Lower lobe of right lung (tissue), 2 donors: ENCODE data around the gene TCF7L1. TPM values are rescaled to one million over a fixed set of nuclear protein-coding genes. Genes with fewer than 3 reads are reported as not detected.

Experiments used
- ATAC-seq, 2 donors: fragments of 200-7000 bp; cut with Tn5 transposase; one replicate each; pipeline ENCODE4 v1.9.1; 2020 to 2022; ENCODE audit warnings: mild to moderate bottlenecking in 2 of 2, moderate library complexity in 2 of 2
- DNase-seq: peaks from one replicate; pipeline ENCODE4 v3.0.0-alpha.2; 2020
- H3K27ac ChIP-seq: fragments of 200-600 bp; one replicate; pipeline ENCODE4 v1.8.0; 2022
- H3K27me3 ChIP-seq: fragments of 200-600 bp; one replicate; pipeline ENCODE4 v1.8.0; 2022; ENCODE audit warnings: low read depth
- H3K36me3 ChIP-seq: fragments of 200-600 bp; one replicate; pipeline ENCODE4 v1.8.0; 2022; ENCODE audit warnings: mild to moderate bottlenecking
- H3K4me1 ChIP-seq: fragments of 200-600 bp; one replicate; pipeline ENCODE4 v1.8.0; 2022
- H3K4me3 ChIP-seq: fragments of 200-600 bp; one replicate; pipeline ENCODE4 v1.8.0; 2022; ENCODE audit warnings: mild to moderate bottlenecking
- H3K9me3 ChIP-seq: fragments of 200-600 bp; one replicate; pipeline ENCODE4 v1.8.0; 2022
- intact Hi-C: fragments of 100-400 bp; cut with DNase I; formaldehyde crosslinking; loops from one replicate; pipeline ENCODE4 v1.11.0; 2022
- total RNA-seq: library from RNA; stranded (reverse); fragmentation: NEBNext Ultra II Directional; extraction: Animal tissue kit (Norgen Biotek cat#: 25700); gene quantifications from one replicate; pipeline ENCODE4 v1.2.1, GENCODE V29; 2021
- TF ChIP-seq, protein P1 (sequence below): fragments of 200-600 bp; IDR thresholded peaks from one replicate; pipeline ENCODE4 v1.8.0; 2022; ENCODE audit warnings: antibody characterized with exemption, mild to moderate bottlenecking
- donor health status: DM: no; HTN: yes; CAD: no; lungs with severe emphysema.

Gene TCF7L1
- total RNA-seq, 1 donor from 2014 or later = 17.1 TPM

- Histone ChIP-seq H3K4me3 (no peak overlapping the region), H3K4me1 (no peaks in the 10 kb centered on the region), H3K27ac (peak overlapping the region; percentile 22), H3K27me3 (no peaks in the 10 kb centered on the region), H3K36me3 (no peaks in the 10 kb centered on the region), H3K9me3 (no peaks in the 10 kb centered on the region)
- intact Hi-C loops = loop anchor here (10.0 kb wide), 1 partner anchor 227 kb away; no protein-coding TSS in a partner anchor
- no peak for DNase-seq
- TF ChIP-seq, protein P1, sequence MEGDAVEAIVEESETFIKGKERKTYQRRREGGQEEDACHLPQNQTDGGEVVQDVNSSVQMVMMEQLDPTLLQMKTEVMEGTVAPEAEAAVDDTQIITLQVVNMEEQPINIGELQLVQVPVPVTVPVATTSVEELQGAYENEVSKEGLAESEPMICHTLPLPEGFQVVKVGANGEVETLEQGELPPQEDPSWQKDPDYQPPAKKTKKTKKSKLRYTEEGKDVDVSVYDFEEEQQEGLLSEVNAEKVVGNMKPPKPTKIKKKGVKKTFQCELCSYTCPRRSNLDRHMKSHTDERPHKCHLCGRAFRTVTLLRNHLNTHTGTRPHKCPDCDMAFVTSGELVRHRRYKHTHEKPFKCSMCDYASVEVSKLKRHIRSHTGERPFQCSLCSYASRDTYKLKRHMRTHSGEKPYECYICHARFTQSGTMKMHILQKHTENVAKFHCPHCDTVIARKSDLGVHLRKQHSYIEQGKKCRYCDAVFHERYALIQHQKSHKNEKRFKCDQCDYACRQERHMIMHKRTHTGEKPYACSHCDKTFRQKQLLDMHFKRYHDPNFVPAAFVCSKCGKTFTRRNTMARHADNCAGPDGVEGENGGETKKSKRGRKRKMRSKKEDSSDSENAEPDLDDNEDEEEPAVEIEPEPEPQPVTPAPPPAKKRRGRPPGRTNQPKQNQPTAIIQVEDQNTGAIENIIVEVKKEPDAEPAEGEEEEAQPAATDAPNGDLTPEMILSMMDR = no peak
- ATAC-seq = no peak
Observed at GRCh38 chr2:85291425-85292023, 158.3 kb downstream of the TCF7L1 start.

- Histone ChIP-seq H3K27ac (no peak overlapping the region), H3K36me3 (peaks cover 33% of the 10 kb centered on the region), H3K27me3 (no peaks in the 10 kb centered on the region), H3K4me1 (no peaks in the 10 kb centered on the region), H3K4me3 (no peak overlapping the region), H3K9me3 (no peaks in the 10 kb centered on the region)
- TF ChIP-seq, protein P1 = no peak
- DNase-seq = no peak
- intact Hi-C loops = no loop called here
- no peak for ATAC-seq
Observed at GRCh38 chr2:85302121-85302520, 168.9 kb downstream of the TCF7L1 start.

DNA sequence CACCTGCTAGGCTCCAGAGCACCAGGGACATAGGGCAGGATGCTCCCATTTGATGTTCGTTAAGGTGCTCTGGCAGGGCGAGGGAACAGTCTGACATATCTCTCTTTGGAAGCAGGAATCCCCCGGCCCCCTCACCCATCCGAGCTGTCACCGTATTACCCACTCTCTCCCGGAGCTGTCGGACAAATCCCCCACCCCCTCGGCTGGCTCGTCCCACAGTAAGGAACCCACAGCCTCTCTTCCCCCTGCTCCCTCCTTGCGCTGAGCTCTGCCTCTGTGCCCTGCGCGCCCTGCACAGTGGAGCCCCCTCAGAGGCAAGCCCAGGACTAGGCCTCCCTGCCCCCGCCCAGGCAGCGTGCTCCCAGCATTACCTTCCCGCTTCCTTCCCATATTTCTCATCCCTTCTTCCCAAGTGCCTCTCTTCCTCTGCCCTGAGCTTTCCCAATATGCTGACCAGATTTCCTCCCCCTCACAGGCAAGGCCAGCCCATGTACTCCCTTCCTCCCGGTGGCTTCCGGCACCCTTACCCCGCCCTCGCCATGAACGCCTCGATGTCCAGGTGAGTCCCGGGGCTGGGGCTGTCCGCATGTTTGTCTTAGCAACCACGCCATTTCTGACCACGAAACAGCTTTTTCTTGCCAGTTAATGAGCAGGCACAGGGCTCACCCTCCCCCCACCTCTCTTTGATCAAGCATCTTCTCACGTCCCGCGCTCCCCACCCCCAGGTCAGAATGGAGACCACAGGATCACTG is 170.8 kb downstream of the TCF7L1 start:
- no peak for DNase-seq
- no peak for ATAC-seq
- peaks cover 41% of the 10 kb centered on the region for H3K36me3 ChIP-seq
- H3K27ac ChIP-seq = no peak overlapping the region
- no peak overlapping the region for H3K4me3 ChIP-seq
- no peaks in the 10 kb centered on the region for H3K9me3 ChIP-seq
- TF ChIP-seq, protein P1 = no peak
- peaks cover 13% of the 10 kb centered on the region for H3K4me1 ChIP-seq
- H3K27me3 ChIP-seq = no peaks in the 10 kb centered on the region
- intact Hi-C loops = no loop called here

- H3K9me3 ChIP-seq = no peaks in the 10 kb centered on the region
- ATAC-seq = no peak
- peaks cover 41% of the 10 kb centered on the region for H3K36me3 ChIP-seq
- H3K27ac ChIP-seq = peak overlapping the region; percentile 40
- peaks cover 26% of the 10 kb centered on the region for H3K4me1 ChIP-seq
- no peak for DNase-seq
- H3K4me3 ChIP-seq = no peak overlapping the region
- TF ChIP-seq, protein P1 = no peak
- H3K27me3 ChIP-seq = no peaks in the 10 kb centered on the region
- intact Hi-C loops = no loop called here
Observed at GRCh38 chr2:85307527-85307897, 174.3 kb downstream of the TCF7L1 start.

- Histone ChIP-seq H3K4me3 (no peak overlapping the region), H3K27me3 (no peaks in the 10 kb centered on the region), H3K4me1 (peaks cover 26% of the 10 kb centered on the region), H3K27ac (no peak overlapping the region), H3K9me3 (no peaks in the 10 kb centered on the region), H3K36me3 (peaks cover 45% of the 10 kb centered on the region)
- DNase-seq = no peak
- ATAC-seq = no peak
- intact Hi-C loops = no loop called here
- TF ChIP-seq, protein P1 = no peak
Observed at GRCh38 chr2:85308201-85308600, 175.0 kb downstream of the TCF7L1 start.
